Astrocyte of the cerebellum (primary cell): ENCODE results near the gene PTTG2.

Source experiments
- DNase-seq: peaks from one replicate; pipeline ENCODE4 v3.0.0-alpha.2; 2011; ENCODE audit warnings: low read depth
- H3K4me3 ChIP-seq: 2 replicates; pipeline ENCODE4 v1.5.1; 2011; ENCODE audit warnings: mild to moderate bottlenecking, low read depth, low read length, moderate library complexity
- CTCF ChIP-seq: IDR thresholded peaks from 2 replicates; pipeline ENCODE4 v1.5.1; 2012; ENCODE audit warnings: low read length, low read depth, moderate library complexity, mild to moderate bottlenecking; ENCODE audit errors: missing control alignments
- in situ Hi-C: cut with HindIII; loops from 2 replicates; pipeline ENCODE4 v1.10.0; 2017; ENCODE audit warnings: low sequenced_read_pairs

The PTTG2 gene

GRCh38 chr4:37927434-37927833, 32.8 kb upstream of the PTTG2 start:
- in situ Hi-C loops, result no loop called here
- DNase-seq, result no peak
- no peak for TF ChIP-seq CTCF
- no peak overlapping the region for H3K4me3 ChIP-seq

DNA sequence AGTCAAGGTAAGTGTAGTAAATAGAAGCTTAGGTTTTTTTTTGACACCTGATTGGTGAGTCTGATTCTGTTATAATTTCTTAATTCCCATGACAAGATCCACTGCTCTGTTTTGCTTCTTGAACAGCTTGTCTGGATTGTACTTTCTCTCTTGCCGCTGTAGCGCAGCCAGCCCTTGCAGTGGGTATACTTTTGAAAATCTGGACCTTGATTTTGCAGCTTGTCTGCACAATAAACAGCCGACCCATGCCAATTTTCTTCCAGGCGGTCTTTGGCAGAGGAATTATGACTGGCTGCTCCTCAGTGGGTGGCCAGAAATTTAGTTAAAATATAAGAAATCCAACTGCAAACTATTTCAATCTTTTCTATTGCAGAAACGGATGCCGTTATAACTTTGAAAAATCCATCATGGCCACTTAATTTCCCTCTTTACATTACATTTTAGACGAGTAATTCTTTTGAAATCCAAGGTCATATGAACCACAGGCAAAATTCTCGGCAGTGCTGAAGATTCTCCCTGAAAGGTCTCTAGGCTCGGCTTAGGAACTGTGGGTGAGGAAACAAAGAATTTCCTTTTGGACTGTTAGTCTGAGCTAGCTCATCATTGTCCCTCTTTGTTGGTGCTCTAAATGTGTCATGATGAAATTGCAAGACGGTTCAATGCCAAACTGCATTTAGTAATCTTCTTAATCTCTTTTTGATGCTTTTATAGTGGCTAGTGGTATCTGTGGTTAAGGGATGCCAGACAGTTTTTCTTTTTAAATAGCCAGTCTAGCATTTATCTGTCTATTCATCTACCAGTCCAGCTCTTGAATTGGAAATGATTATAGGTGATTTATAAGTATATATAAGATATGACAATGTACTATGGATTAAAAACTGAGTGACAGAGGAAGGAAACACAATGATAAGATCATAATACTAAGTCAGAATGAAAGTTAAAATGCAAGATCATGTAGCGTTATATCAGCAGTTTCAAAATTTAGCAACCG, 31.5 kb upstream of the PTTG2 start:
- H3K4me3 ChIP-seq, result no peak overlapping the region
- in situ Hi-C loops, result no loop called here
- no peak for TF ChIP-seq CTCF
- no peak for DNase-seq

DNA sequence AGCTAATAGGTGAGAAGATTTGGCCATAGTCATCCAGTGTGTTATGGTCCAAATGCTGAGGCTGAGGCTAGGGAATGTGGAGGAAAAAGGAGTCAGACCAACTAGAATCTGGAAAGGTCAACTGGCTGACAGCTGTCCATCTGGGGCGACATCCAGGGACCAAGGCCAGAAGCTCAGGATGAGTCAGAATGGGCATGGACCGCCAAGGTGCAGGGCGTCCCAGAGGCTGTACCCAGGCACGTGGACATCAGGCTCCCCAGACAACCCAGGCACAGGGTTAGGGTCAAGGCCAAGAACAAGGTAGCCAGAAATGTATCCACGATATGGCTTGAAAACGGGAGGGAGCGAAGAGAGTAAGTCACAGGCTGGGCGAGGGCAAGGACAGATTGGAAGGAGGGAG, 26.1 kb upstream of the PTTG2 start:
- DNase-seq, result no peak
- no peak for TF ChIP-seq CTCF
- no peak overlapping the region for H3K4me3 ChIP-seq
- in situ Hi-C loops, result no loop called here

GRCh38 chr4:37934609-37935008, 25.6 kb upstream of the PTTG2 start:
- TF ChIP-seq CTCF, result no peak
- no peak for DNase-seq
- in situ Hi-C loops, result no loop called here
- H3K4me3 ChIP-seq, result no peak overlapping the region

DNA sequence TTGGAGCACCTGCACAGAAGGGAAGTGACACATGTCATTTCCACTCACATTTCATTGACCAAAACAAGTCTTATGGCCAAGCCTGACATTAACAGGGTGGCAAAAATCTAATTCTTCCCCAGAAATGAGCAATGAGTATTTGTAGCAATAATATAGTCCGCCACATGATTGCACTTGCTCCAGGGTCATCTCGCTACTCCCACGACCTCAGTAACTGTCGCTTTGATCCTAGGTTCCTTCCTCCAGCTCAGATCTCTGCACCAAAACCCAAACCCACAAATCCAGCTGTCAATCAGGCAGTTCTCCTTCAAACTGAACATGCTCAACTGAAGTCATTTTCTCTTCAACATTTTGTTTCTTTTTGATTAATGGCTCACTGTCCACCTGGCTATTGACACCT, 25.2 kb upstream of the PTTG2 start:
- TF ChIP-seq CTCF, result no peak
- H3K4me3 ChIP-seq, result no peak overlapping the region
- no peak for DNase-seq
- in situ Hi-C loops, result no loop called here

- in situ Hi-C loops, result no loop called here
- no peak for TF ChIP-seq CTCF
- H3K4me3 ChIP-seq, result no peak overlapping the region
- DNase-seq, result no peak
These were observed 23.2 kb upstream of the PTTG2 start for GRCh38 chr4:37936889-37937498.
